ENCODE measurements around the gene RIT2.

Gene RIT2

GRCh38 chr18:43139288-43139946, 23.9 kb upstream of the RIT2 start:
- TF ChIP-seq PPARA (CRISPR knock-in tag; IDR thresholded peaks at IDR 0.05; ENCODE audit: borderline replicate concordance): no peak
- no peak for ATAC-seq

GRCh38 chr18:43134876-43135275, 19.4 kb upstream of the RIT2 start:
- TF ChIP-seq ARNTL (CRISPR knock-in tag; IDR thresholded peaks at IDR 0.05; ENCODE audit: borderline replicate concordance, low read depth): no peak
- TF ChIP-seq TSHZ2 (CRISPR knock-in tag; IDR thresholded peaks at IDR 0.05): no peak
- no peak for TF ChIP-seq ZFP30 (CRISPR knock-in tag; IDR thresholded peaks at IDR 0.05)
- no peak for TF ChIP-seq ZNF70 (CRISPR knock-in tag; IDR thresholded peaks at IDR 0.05)
- no peak for TF ChIP-seq ISL1 (CRISPR knock-in tag; IDR thresholded peaks at IDR 0.05)
- TF ChIP-seq CSRNP3 (CRISPR knock-in tag; IDR thresholded peaks at IDR 0.05): no peak
- no peak for TF ChIP-seq PPARA (CRISPR knock-in tag; IDR thresholded peaks at IDR 0.05; ENCODE audit: borderline replicate concordance)
- no peak for TF ChIP-seq CREB5 (CRISPR knock-in tag; IDR thresholded peaks at IDR 0.05; ENCODE audit: low read depth)
- TF ChIP-seq ZFP3 (CRISPR knock-in tag; IDR thresholded peaks at IDR 0.05): no peak
- ATAC-seq: no peak

- no peak for ATAC-seq
- no peak for TF ChIP-seq ZFP3 (CRISPR knock-in tag; IDR thresholded peaks at IDR 0.05)
- no peak for TF ChIP-seq ZC3H10 (CRISPR knock-in tag; IDR thresholded peaks at IDR 0.05)
These were observed 15.3 kb upstream of the RIT2 start for GRCh38 chr18:43130716-43131260.

- peak; percentile 73 for ATAC-seq
- 0 out of 2 replicates have a peak, but pooled peaks have one; percentile 11 for TF ChIP-seq TCF4 (CRISPR knock-in tag; IDR thresholded peaks at IDR 0.05; ENCODE audit: borderline replicate concordance)
- TF ChIP-seq TSHZ2 (CRISPR knock-in tag; IDR thresholded peaks at IDR 0.05): no peak
- no peak for TF ChIP-seq ZFP30 (CRISPR knock-in tag; IDR thresholded peaks at IDR 0.05)
These were observed 14.6 kb upstream of the RIT2 start for GRCh38 chr18:43129946-43130524.

GRCh38 chr18:43125471-43125870, 10.0 kb upstream of the RIT2 start:
- no peak for ATAC-seq
- no peak for TF ChIP-seq ZNF565 (CRISPR knock-in tag; conservative IDR thresholded peaks at IDR 0.05; ENCODE audit: low read depth)
- no peak for TF ChIP-seq TSHZ2 (CRISPR knock-in tag; IDR thresholded peaks at IDR 0.05)
- TF ChIP-seq TOX (CRISPR knock-in tag; IDR thresholded peaks at IDR 0.05; ENCODE audit: borderline replicate concordance): no peak
- no peak for TF ChIP-seq PATZ1 (CRISPR knock-in tag; IDR thresholded peaks at IDR 0.05; ENCODE audit: borderline replicate concordance)
- TF ChIP-seq CREB5 (CRISPR knock-in tag; IDR thresholded peaks at IDR 0.05; ENCODE audit: low read depth): no peak
- TF ChIP-seq CSRNP3 (CRISPR knock-in tag; IDR thresholded peaks at IDR 0.05): no peak

Measured in SK-N-SH treated with all-trans-retinoic acid at 6 μM for 48 hours (cell line).